T47D (cell line): ENCODE results near the gene SPTA1.

Source experiments
- DNase-seq, 2 experiments: peaks; one replicate each; pipeline versions ENCODE4 v3.0.0 to v3.0.0-alpha.2; 2011 to 2012; ENCODE audit warnings: low read depth in 1 of 2, low spot score in 1 of 2
- JUND ChIP-seq: IDR thresholded peaks from 2 replicates; pipeline ENCODE4 v1.6.1; 2012; ENCODE audit warnings: low read depth
- in situ Hi-C: cut with HindIII; loops from 2 replicates; pipeline ENCODE4 v1.10.0; 2016; ENCODE audit warnings: low sequenced_read_pairs, low pct_unique_long_range_greater_than_20kb

The SPTA1 gene

GRCh38 chr1:158600735-158601134 is 85.8 kb downstream of the SPTA1 start:
- in situ Hi-C loops, result no loop called here

GRCh38 chr1:158586942-158587341 is 99.6 kb downstream of the SPTA1 start:
- no peak for TF ChIP-seq JUND
- no peak for DNase-seq
- in situ Hi-C loops, result no loop called here

More at GRCh38 chr1:158600735-158601134, 85.8 kb downstream of the SPTA1 start:
- no peak for TF ChIP-seq JUND
- no peak for DNase-seq

GRCh38 chr1:158583962-158584361 is 102.6 kb downstream of the SPTA1 start:
- in situ Hi-C loops, result no loop called here
- no peak for DNase-seq
- TF ChIP-seq JUND, result no peak

- in situ Hi-C loops, result no loop called here
- TF ChIP-seq JUND, result no peak
- no peak for DNase-seq
Observed at GRCh38 chr1:158579733-158580132, 106.8 kb downstream of the SPTA1 start, which contains the start of gene OR10X1. TSS of gene OR10X1 (minus strand) at chr1:158579899. CDS start at chr1:158579899, 0 bp downstream.

- no peak for TF ChIP-seq JUND
- in situ Hi-C loops, result no loop called here
- DNase-seq, result no peak
Observed at GRCh38 chr1:158577561-158577960, 109.0 kb downstream of the SPTA1 start.

- no peak for TF ChIP-seq JUND
- DNase-seq, result no peak
- in situ Hi-C loops, result no loop called here
Observed at GRCh38 chr1:158572226-158572625, 114.3 kb downstream of the SPTA1 start.

- DNase-seq, result no peak
- in situ Hi-C loops, result no loop called here
- TF ChIP-seq JUND, result no peak
Observed at GRCh38 chr1:158570480-158570879, 116.0 kb downstream of the SPTA1 start, which contains the start of gene OR6P1. TSS of gene OR6P1 (minus strand) at chr1:158570580. CDS start at chr1:158563604, 6,976 bp downstream.

GRCh38 chr1:158564608-158565007 is 121.9 kb downstream of the SPTA1 start:
- no peak for TF ChIP-seq JUND
- DNase-seq, result no peak
- in situ Hi-C loops, result no loop called here

GRCh38 chr1:158563853-158564252 is 122.7 kb downstream of the SPTA1 start:
- TF ChIP-seq JUND, result no peak
- in situ Hi-C loops, result no loop called here
- no peak for DNase-seq
